ENCODE data around the gene CRIP1. TPM values are rescaled to one million over a fixed set of nuclear protein-coding genes. Genes with fewer than 3 reads are reported as not detected.

CRIP1 gene
- total and polyA plus RNA-seq, 2 donors (not counting 1 experiment from before 2014, with no cell fraction given), result 210 to 563 TPM

- intact Hi-C loops (cut with micrococcal nuclease), result loop anchor here (1.0 to 2.0 kb wide), 3 partner anchors 43 to 81 kb away; partner anchors contain the start of gene TEDC1
- Mint-ChIP-seq H3K4me1 (no peaks in the 10 kb centered on the region), H3K27me3 (no peaks in the 10 kb centered on the region), H3K4me3 (no peak overlapping the region), H3K27ac (no peak overlapping the region), H3K9me3 (ENCODE audit: insufficient read depth) (no peaks in the 10 kb centered on the region)
- no peaks in the 10 kb centered on the region for H3K9me3 ChIP-seq (ENCODE audit: control extremely low read depth in 1 of 3, control insufficient read depth in 2 of 3, insufficient read depth in 1 of 3, low read length in 2 of 3)
- H3K36me3 ChIP-seq (replicated peaks in 1 of 2; ENCODE audit: control extremely low read depth in 1 of 2, control insufficient read depth in 1 of 2, extremely low read depth in 1 of 2, insufficient read depth in 2 of 2, low read length in 1 of 2), result peaks cover 0 to 26% of the 10 kb centered on the region in 2 experiments
- H3K4me2 ChIP-seq (replicated peaks; ENCODE audit: low read depth, low read length, poor library complexity, severe bottlenecking), result no peak overlapping the region
- ChIA-PET CTCF (interaction anchor here (0.7 to 1.9 kb wide), 8 partner anchors 26 to 84 kb away, joined by 3 to 28 read pairs (median 4); no protein-coding TSS in a partner anchor), POLR2A (interaction anchor here (1.0 kb wide), 1 partner anchor 30 kb away, joined by 3 read pairs; no protein-coding TSS in a partner anchor)
- TF ChIP-seq, protein P1, sequence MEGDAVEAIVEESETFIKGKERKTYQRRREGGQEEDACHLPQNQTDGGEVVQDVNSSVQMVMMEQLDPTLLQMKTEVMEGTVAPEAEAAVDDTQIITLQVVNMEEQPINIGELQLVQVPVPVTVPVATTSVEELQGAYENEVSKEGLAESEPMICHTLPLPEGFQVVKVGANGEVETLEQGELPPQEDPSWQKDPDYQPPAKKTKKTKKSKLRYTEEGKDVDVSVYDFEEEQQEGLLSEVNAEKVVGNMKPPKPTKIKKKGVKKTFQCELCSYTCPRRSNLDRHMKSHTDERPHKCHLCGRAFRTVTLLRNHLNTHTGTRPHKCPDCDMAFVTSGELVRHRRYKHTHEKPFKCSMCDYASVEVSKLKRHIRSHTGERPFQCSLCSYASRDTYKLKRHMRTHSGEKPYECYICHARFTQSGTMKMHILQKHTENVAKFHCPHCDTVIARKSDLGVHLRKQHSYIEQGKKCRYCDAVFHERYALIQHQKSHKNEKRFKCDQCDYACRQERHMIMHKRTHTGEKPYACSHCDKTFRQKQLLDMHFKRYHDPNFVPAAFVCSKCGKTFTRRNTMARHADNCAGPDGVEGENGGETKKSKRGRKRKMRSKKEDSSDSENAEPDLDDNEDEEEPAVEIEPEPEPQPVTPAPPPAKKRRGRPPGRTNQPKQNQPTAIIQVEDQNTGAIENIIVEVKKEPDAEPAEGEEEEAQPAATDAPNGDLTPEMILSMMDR (IDR thresholded peaks at IDR 0.05), result no peak
- DNase-seq (no peak), ATAC-seq (ENCODE audit: low read depth) (no peak)
- peaks cover 41% of the 10 kb centered on the region for H3K79me2 ChIP-seq (ENCODE audit: control insufficient read depth, insufficient read depth, low read length)
- no peak overlapping the region for H2AFZ ChIP-seq (ENCODE audit: insufficient read depth, low read depth, low read length, poor library complexity, severe bottlenecking)
- H3K27me3 ChIP-seq (replicated peaks in 1 of 4; ENCODE audit: control extremely low read depth in 1 of 4, control insufficient read depth in 3 of 4, insufficient read depth in 4 of 4, low read length in 3 of 4), result no peaks in the 10 kb centered on the region
- H4K20me1 ChIP-seq (ENCODE audit: control insufficient read depth, insufficient read depth, low read length, poor library complexity, severe bottlenecking), result peaks cover 41% of the 10 kb centered on the region
- no peaks in the 10 kb centered on the region for H3K4me1 ChIP-seq (ENCODE audit: control insufficient read depth in 2 of 2, insufficient read depth in 2 of 2, low read length in 2 of 2)
- no peak overlapping the region for H3K4me3 ChIP-seq (ENCODE audit: control extremely low read depth in 1 of 5, extremely low read depth in 1 of 5, insufficient read depth in 1 of 5, low read depth in 2 of 5, low read length in 4 of 5)
- 94% methylated on average over 31 of the region's 31 CpGs for WGBS (ENCODE audit: insufficient coverage)
- no peak overlapping the region for H3K27ac ChIP-seq (ENCODE audit: low read length in 2 of 2)
- no peak overlapping the region for H3K9ac ChIP-seq (ENCODE audit: low read length)
Observed at GRCh38 chr14:105447651-105448640, 38.7 kb upstream of the CRIP1 start.

DNA sequence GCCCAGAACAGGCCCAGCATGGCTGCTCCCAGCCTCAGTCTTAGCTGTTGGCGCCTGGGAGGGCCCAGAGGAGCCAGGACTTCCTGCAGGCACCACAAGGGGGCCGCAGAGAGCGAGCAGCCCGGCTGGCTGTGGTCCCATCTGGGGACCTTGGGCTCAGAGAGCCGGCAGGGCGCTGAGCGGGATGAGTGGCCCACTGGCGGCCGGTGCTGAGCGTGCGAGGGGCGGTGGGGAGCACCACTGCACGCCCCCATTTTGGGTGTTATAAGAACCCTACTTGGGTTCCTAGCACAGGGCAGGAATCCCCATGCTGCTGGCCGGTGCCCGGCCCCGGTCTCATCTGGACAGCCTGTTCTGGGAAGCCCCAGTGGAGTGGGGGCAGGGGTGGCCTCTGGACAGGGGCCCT lies 38.0 kb upstream of the CRIP1 start:
- H3K27ac Mint-ChIP-seq, result no peak overlapping the region
- POLR2A ChIA-PET, result interaction anchor here (1.0 kb wide), 1 partner anchor 29 kb away, joined by 3 read pairs; no protein-coding TSS in a partner anchor

More for the DNA sequence above, 38.0 kb upstream of the CRIP1 start:
- H3K4me3 Mint-ChIP-seq, result no peak overlapping the region
- Histone ChIP-seq H3K27me3 (replicated peaks in 1 of 4; ENCODE audit: control extremely low read depth in 1 of 4, control insufficient read depth in 3 of 4, insufficient read depth in 4 of 4, low read length in 3 of 4) (no peaks in the 10 kb centered on the region), H4K20me1 (ENCODE audit: control insufficient read depth, insufficient read depth, low read length, poor library complexity, severe bottlenecking) (peaks cover 41% of the 10 kb centered on the region), H3K79me2 (ENCODE audit: control insufficient read depth, insufficient read depth, low read length) (peaks cover 41% of the 10 kb centered on the region), H3K9me3 (ENCODE audit: control extremely low read depth in 1 of 3, control insufficient read depth in 2 of 3, insufficient read depth in 1 of 3, low read length in 2 of 3) (no peaks in the 10 kb centered on the region), H3K4me3 (ENCODE audit: control extremely low read depth in 1 of 5, extremely low read depth in 1 of 5, insufficient read depth in 1 of 5, low read depth in 2 of 5, low read length in 4 of 5) (no peak overlapping the region), H2AFZ (ENCODE audit: insufficient read depth, low read depth, low read length, poor library complexity, severe bottlenecking) (no peak overlapping the region), H3K9ac (ENCODE audit: low read length) (no peak overlapping the region), H3K36me3 (replicated peaks in 1 of 2; ENCODE audit: control extremely low read depth in 1 of 2, control insufficient read depth in 1 of 2, extremely low read depth in 1 of 2, insufficient read depth in 2 of 2, low read length in 1 of 2) (peaks cover 0 to 26% of the 10 kb centered on the region in 2 experiments), H3K4me1 (ENCODE audit: control insufficient read depth in 2 of 2, insufficient read depth in 2 of 2, low read length in 2 of 2) (no peaks in the 10 kb centered on the region), H3K4me2 (replicated peaks; ENCODE audit: low read depth, low read length, poor library complexity, severe bottlenecking) (no peak overlapping the region), H3K27ac (ENCODE audit: low read length in 2 of 2) (no peak overlapping the region)
- no peaks in the 10 kb centered on the region for H3K27me3 Mint-ChIP-seq
- 66% methylated on average over 16 of the region's 16 CpGs for WGBS (ENCODE audit: insufficient coverage)
- intact Hi-C loops (cut with micrococcal nuclease), result loop anchor here (1.0 to 2.0 kb wide), 3 partner anchors 43 to 80 kb away; partner anchors contain the start of gene TEDC1
- ATAC-seq (ENCODE audit: low read depth) (peak; percentile 95), DNase-seq (peak; percentile 77)
- no peaks in the 10 kb centered on the region for H3K4me1 Mint-ChIP-seq
- CTCF ChIA-PET, result interaction anchor here (0.7 to 1.9 kb wide), 8 partner anchors 25 to 84 kb away, joined by 3 to 28 read pairs (median 4); no protein-coding TSS in a partner anchor
- TF ChIP-seq, protein P1 (IDR thresholded peaks at IDR 0.05), result peak; percentile 86
- TF ChIP-seq EZH2 (IDR thresholded peaks at IDR 0.05; ENCODE audit: borderline replicate concordance, insufficient read depth, low read depth, low read length, poor library complexity, severe bottlenecking), result no peak
- H3K9me3 Mint-ChIP-seq (ENCODE audit: insufficient read depth), result no peaks in the 10 kb centered on the region
